ENCODE results near the gene DHX58. TPM values are rescaled to one million over a fixed set of nuclear protein-coding genes. Genes with fewer than 3 reads are reported as not detected.
A peak's percentile ranks its signal among the peaks of the same experiment; 100 is the strongest.

Gene DHX58
- total and polyA plus RNA-seq, 4 experiments from 2014 or later: 11.9 to 43.3 (median 30.5) TPM

- peak overlapping the region in 2 of 7 donors; percentile 22 to 53 for H3K27ac Mint-ChIP-seq
- peaks cover 15% of the 10 kb centered on the region for H3K4me1 ChIP-seq (ENCODE audit: insufficient read depth, low read length)
- POLR2A ChIA-PET (ENCODE audit: partially characterized antibody): interaction anchor here (1.1 to 5.3 kb wide), 2 partner anchors 101 to 152 kb away, joined by 4 to 28 read pairs; partner anchors contain the start of genes CNP and DNAJC7
- no peaks in the 10 kb centered on the region for H3K9me3 Mint-ChIP-seq
- intact Hi-C loops (cut with micrococcal nuclease): loop anchor here (5.0 kb wide), 1 partner anchor 64 kb away; the partner anchor contains the start of gene KCNH4
- H3K4me3 Mint-ChIP-seq: peak overlapping the region in 3 of 8 donors; percentile 8 to 37 (median 29)
- H3K27ac ChIP-seq (ENCODE audit: low read depth, low read length): no peak overlapping the region
- no peaks in the 10 kb centered on the region for H3K27me3 ChIP-seq (ENCODE audit: insufficient read depth, low read length)
- CTCF ChIA-PET (ENCODE audit: partially characterized antibody): interaction anchor here (0.6 to 8.1 kb wide), 11 partner anchors 10 to 271 kb away, joined by 3 to 124 read pairs (median 9); partner anchors contain the start of genes CNP, DNAJC7, GHDC and NKIRAS2
- H3K36me3 ChIP-seq (ENCODE audit: insufficient read depth, low read length): no peaks in the 10 kb centered on the region
- peaks cover 7 to 8% of the 10 kb centered on the region in 2 donors for H3K36me3 Mint-ChIP-seq
- no peak for DNase-seq
- H3K4me1 Mint-ChIP-seq: peaks cover 12 to 43% (median 25%) of the 10 kb centered on the region in 4 donors
- H3K27me3 Mint-ChIP-seq: no peaks in the 10 kb centered on the region
- no peaks in the 10 kb centered on the region for H3K9me3 ChIP-seq (ENCODE audit: control insufficient read depth in 1 of 2, low read length in 2 of 2)
- H3K4me3 ChIP-seq (ENCODE audit: low read length in 2 of 2): no peak overlapping the region
These were observed 5.6 kb upstream of the DHX58 start for GRCh38 chr17:42118126-42118510.

GRCh38 chr17:42117397-42118125, 5.0 kb upstream of the DHX58 start:
- H3K4me1 ChIP-seq (ENCODE audit: insufficient read depth, low read length): peaks cover 20% of the 10 kb centered on the region
- Mint-ChIP-seq H3K4me1 (peaks cover 16 to 49% (median 29%) of the 10 kb centered on the region in 4 donors), H3K27ac (peak overlapping the region in 1 of 7 donors; percentile 79), H3K36me3 (peaks cover 8 to 11% of the 10 kb centered on the region in 2 donors), H3K9me3 (no peaks in the 10 kb centered on the region), H3K27me3 (no peaks in the 10 kb centered on the region), H3K4me3 (no peak overlapping the region)
- ChIA-PET POLR2A (ENCODE audit: partially characterized antibody) (interaction anchor here (1.1 to 5.3 kb wide), 2 partner anchors 101 to 151 kb away, joined by 4 to 28 read pairs; partner anchors contain the start of genes CNP and DNAJC7), CTCF (ENCODE audit: partially characterized antibody) (interaction anchor here (0.6 to 8.1 kb wide), 12 partner anchors 10 to 271 kb away, joined by 3 to 124 read pairs (median 8); partner anchors contain the start of genes CNP, DNAJC7, GHDC and NKIRAS2)
- H3K27ac ChIP-seq (ENCODE audit: low read depth, low read length): no peak overlapping the region
- intact Hi-C loops (cut with micrococcal nuclease): loop anchor here (5.0 kb wide), 1 partner anchor 65 kb away; the partner anchor contains the start of gene KCNH4
- H3K9me3 ChIP-seq (ENCODE audit: control insufficient read depth in 1 of 2, low read length in 2 of 2): no peaks in the 10 kb centered on the region
- no peaks in the 10 kb centered on the region for H3K27me3 ChIP-seq (ENCODE audit: insufficient read depth, low read length)
- no peak overlapping the region for H3K4me3 ChIP-seq (ENCODE audit: low read length in 2 of 2)
- no peaks in the 10 kb centered on the region for H3K36me3 ChIP-seq (ENCODE audit: insufficient read depth, low read length)
- no peak for DNase-seq

GRCh38 chr17:42116705-42117396, 4.3 kb upstream of the DHX58 start:
- Mint-ChIP-seq H3K27me3 (no peaks in the 10 kb centered on the region), H3K27ac (peak overlapping the region in 6 of 7 donors; percentile 13 to 79 (median 68)), H3K9me3 (no peaks in the 10 kb centered on the region), H3K36me3 (peaks cover 8 to 11% of the 10 kb centered on the region in 2 donors), H3K4me3 (peak overlapping the region in 4 of 8 donors; percentile 1 to 43 (median 22)), H3K4me1 (peaks cover 19 to 55% (median 34%) of the 10 kb centered on the region in 4 donors)
- no peaks in the 10 kb centered on the region for H3K36me3 ChIP-seq (ENCODE audit: insufficient read depth, low read length)
- intact Hi-C loops (cut with micrococcal nuclease): loop anchor here (1.0 to 5.0 kb wide), 4 partner anchors 50 to 154 kb away; partner anchors contain the start of gene KCNH4
- H3K4me3 ChIP-seq (ENCODE audit: low read length in 2 of 2): no peak overlapping the region
- ChIA-PET CTCF (ENCODE audit: partially characterized antibody) (interaction anchor here (0.7 to 8.1 kb wide), 8 partner anchors 9 to 272 kb away, joined by 3 to 124 read pairs (median 10); partner anchors contain the start of genes DNAJC7, GHDC, NKIRAS2 and STAT3), POLR2A (ENCODE audit: partially characterized antibody) (interaction anchor here (1.1 to 5.3 kb wide), 3 partner anchors 9 to 151 kb away, joined by 3 to 28 read pairs (median 4); partner anchors contain the start of genes CNP and DNAJC7)
- peaks cover 24% of the 10 kb centered on the region for H3K4me1 ChIP-seq (ENCODE audit: insufficient read depth, low read length)
- no peaks in the 10 kb centered on the region for H3K9me3 ChIP-seq (ENCODE audit: control insufficient read depth in 1 of 2, low read length in 2 of 2)
- peak; percentile 80 to 88 (median 81) for DNase-seq
- no peaks in the 10 kb centered on the region for H3K27me3 ChIP-seq (ENCODE audit: insufficient read depth, low read length)
- H3K27ac ChIP-seq (ENCODE audit: low read depth, low read length): no peak overlapping the region

- H3K9me3 Mint-ChIP-seq: peaks cover 0 to 3% (median 0%) of the 10 kb centered on the region in 8 donors
- H3K4me1 Mint-ChIP-seq: peaks cover 25 to 62% (median 44%) of the 10 kb centered on the region in 4 donors
- peaks cover 13 to 16% of the 10 kb centered on the region in 2 donors for H3K36me3 Mint-ChIP-seq
- ChIA-PET POLR2A (ENCODE audit: partially characterized antibody) (interaction anchor here (1.5 to 3.1 kb wide), 5 partner anchors 9 to 152 kb away, joined by 3 to 45 read pairs (median 8); partner anchors contain the start of genes DNAJC7 and NKIRAS2), CTCF (ENCODE audit: partially characterized antibody) (interaction anchor here (2.1 to 8.1 kb wide), 7 partner anchors 47 to 150 kb away, joined by 5 to 124 read pairs (median 39); partner anchors contain the start of genes CNP, DNAJC7 and NKIRAS2)
- no peaks in the 10 kb centered on the region for H3K9me3 ChIP-seq (ENCODE audit: control insufficient read depth in 1 of 2, low read length in 2 of 2)
- no peaks in the 10 kb centered on the region for H3K36me3 ChIP-seq (ENCODE audit: insufficient read depth, low read length)
- H3K4me3 Mint-ChIP-seq: no peak overlapping the region
- H3K4me1 ChIP-seq (ENCODE audit: insufficient read depth, low read length): peaks cover 31% of the 10 kb centered on the region
- peak overlapping the region in 4 of 7 donors; percentile 43 to 85 (median 58) for H3K27ac Mint-ChIP-seq
- H3K27me3 Mint-ChIP-seq: no peaks in the 10 kb centered on the region
- no peak overlapping the region for H3K4me3 ChIP-seq (ENCODE audit: low read length in 2 of 2)
- no peak for DNase-seq
- intact Hi-C loops (cut with micrococcal nuclease): no loop called here
- no peaks in the 10 kb centered on the region for H3K27me3 ChIP-seq (ENCODE audit: insufficient read depth, low read length)
- no peak overlapping the region for H3K27ac ChIP-seq (ENCODE audit: low read depth, low read length)
These were observed 1.6 kb upstream of the DHX58 start for GRCh38 chr17:42114118-42114517.

- H3K4me3 ChIP-seq (ENCODE audit: low read length in 2 of 2): no peak overlapping the region
- no peaks in the 10 kb centered on the region for H3K36me3 ChIP-seq (ENCODE audit: insufficient read depth, low read length)
- intact Hi-C loops (cut with micrococcal nuclease): loop anchor here (2.0 kb wide), 1 partner anchor 41 kb away; the partner anchor contains the start of gene RAB5C
- peak overlapping the region; percentile 88 for H3K27ac ChIP-seq (ENCODE audit: low read depth, low read length)
- no peak for DNase-seq
- H3K36me3 Mint-ChIP-seq: peaks cover 13 to 21% of the 10 kb centered on the region in 2 donors
- H3K27ac Mint-ChIP-seq: peak overlapping the region in 3 of 7 donors; percentile 86 to 98 (median 96)
- POLR2A ChIA-PET (ENCODE audit: partially characterized antibody): interaction anchor here (1.0 to 3.2 kb wide), 14 partner anchors 8 to 195 kb away, joined by 3 to 45 read pairs (median 4); partner anchors contain the start of genes ACLY, CNP, DNAJC7 and GHDC
- H3K27me3 ChIP-seq (ENCODE audit: insufficient read depth, low read length): no peaks in the 10 kb centered on the region
- H3K27me3 Mint-ChIP-seq: no peaks in the 10 kb centered on the region
- no peaks in the 10 kb centered on the region for H3K9me3 ChIP-seq (ENCODE audit: control insufficient read depth in 1 of 2, low read length in 2 of 2)
- H3K4me1 Mint-ChIP-seq: peaks cover 22 to 62% (median 43%) of the 10 kb centered on the region in 4 donors
- H3K4me1 ChIP-seq (ENCODE audit: insufficient read depth, low read length): peaks cover 31% of the 10 kb centered on the region
- CTCF ChIA-PET (ENCODE audit: partially characterized antibody): interaction anchor here (1.0 to 7.9 kb wide), 10 partner anchors 10 to 149 kb away, joined by 3 to 88 read pairs (median 9); partner anchors contain the start of genes CNP, DNAJC7 and NKIRAS2
- H3K4me3 Mint-ChIP-seq: no peak overlapping the region
- H3K9me3 Mint-ChIP-seq: peaks cover 0 to 3% (median 0%) of the 10 kb centered on the region in 8 donors
These were observed 967 bp upstream of the DHX58 start for GRCh38 chr17:42113293-42114069.
